ENCODE results near the gene PBX4.

Gene PBX4

DNA sequence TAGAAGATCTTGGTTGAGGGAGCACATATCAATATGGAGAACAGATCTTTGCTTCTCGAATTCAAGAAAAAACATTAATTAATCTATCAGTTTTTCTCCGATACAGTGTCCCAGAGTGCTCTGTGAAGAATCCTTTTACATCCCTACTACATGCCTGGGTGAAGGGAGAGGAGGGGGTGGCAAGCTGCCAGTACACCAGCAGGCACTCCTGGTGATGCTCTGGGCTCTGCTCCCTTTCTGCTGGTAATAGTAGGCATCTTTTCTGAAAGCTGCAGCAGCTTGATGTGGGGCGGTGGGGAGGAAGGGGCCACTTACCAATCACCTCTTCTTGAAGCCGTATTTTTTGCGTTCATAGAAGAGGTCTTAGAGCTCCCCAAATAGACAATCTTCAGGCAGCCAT lies 30.7 kb downstream of the PBX4 start:
- DNase-seq = no peak

DNA sequence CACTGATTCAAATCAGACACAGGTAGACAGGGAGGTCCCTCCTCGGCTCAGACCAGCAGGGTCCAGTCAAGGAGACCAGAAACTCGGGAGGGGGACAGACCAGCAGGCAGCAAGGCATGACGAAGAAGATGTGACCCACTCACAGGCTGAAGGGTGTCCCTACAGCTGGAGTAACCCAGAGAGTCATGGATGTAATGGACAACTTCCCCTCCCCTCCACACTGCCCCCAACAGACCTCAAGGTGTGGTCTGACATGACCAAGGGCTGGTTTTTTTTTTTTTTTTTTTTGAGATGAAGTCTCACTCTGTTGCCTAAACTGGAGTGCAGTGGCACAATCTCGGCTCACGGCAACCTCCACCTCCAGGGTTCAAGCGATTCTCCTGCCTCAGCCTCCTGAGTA lies 34.1 kb downstream of the PBX4 start:
- no peak for DNase-seq

DNA sequence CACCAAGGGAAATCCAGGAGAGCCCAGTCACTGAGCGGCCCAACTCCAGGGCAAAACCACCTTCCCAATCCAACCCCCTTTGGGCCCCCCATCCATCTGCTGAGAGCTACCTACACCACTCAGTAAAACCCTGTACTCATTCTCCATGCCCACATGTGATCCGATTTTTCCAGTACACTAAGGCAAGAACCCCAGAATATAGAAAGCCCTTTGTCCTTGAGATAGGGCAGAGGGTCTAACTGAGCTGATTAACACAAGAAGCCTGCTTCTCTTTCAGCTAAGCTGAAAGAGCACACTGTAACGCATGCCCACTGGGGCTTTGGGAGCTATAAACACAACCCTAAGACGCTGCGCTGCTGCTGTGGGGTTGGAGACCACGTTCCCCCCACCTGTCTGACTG lies 36.0 kb downstream of the PBX4 start:
- no peak for DNase-seq

DNA sequence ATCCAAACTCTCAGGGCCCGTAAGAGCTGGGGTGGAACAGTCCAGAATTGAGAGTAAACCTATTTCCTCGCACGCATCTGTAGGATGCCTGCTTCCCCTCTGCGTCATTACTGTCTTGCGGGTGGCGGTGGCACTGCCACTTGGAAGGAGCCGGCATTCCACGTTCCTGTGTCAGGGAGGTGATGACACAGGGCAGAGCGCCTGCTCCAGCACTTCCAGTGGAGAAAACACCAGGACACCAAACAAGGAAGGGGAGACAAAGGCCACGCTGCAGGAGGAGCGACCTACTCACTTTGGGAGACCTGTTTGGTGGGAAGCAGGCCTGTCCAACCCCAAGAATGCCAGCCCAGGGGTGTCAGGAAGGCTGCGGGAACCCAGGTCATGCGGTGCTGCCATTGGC lies 37.1 kb downstream of the PBX4 start:
- DNase-seq = no peak

DNA sequence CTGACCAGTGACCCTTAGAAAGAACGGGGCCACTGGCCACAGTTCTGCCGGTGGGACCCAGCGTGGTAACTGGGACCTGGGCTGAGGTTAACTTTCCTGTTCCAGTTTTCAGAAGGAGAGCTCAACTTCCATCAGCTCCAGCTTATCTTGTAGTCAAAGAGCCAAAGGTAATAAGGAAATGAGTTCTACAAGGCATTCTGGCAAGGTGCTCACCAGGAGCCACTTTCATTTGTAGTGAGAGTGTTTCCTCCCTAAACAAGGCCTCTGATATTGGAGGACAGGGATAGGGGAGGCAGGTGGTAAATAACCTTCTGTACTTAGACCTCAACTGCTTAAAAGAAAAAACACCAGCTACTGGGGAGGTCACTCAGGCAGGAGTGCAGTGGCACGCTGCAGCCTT lies 38.1 kb downstream of the PBX4 start:
- DNase-seq = no peak

DNA sequence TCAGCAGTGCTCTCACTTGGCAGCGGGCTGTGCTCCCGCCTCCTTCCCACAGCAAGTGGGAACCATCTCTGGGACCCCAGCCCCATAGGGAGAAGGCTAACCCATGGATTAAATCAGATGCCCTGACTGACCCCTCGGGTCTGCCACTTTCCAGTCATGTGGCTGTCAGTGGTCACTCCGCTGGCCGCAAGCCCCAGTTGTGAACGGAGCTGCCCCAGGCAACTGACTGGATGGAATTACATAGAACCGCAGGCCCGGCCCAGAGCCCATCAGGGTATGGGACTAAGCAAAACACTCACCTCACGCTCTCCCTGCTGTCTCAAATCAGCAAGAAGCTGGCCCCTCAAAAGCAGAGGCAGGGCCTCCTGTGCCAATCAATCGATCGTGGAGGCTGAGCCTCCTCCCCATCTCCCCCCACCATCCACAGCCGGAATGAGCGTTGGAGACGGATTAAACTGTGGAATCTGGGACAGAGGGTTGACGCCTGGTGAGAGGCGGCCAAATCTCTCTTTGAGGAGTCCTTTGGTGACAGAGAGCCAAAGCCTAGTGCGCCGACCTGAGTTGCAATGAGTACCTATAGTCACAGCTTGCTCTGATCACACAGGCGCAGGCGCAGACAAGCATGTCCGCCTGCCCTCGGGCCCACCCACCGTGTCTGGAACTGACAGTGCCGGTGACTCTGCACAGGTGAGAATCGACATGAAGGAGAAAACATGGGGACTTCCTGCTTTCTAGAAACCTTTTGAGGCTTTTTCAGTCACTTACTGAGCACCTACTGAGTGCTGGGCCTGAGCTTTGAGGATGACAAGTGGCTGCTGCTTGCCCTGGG lies 38.7 kb downstream of the PBX4 start:
- DNase-seq = no peak

DNA sequence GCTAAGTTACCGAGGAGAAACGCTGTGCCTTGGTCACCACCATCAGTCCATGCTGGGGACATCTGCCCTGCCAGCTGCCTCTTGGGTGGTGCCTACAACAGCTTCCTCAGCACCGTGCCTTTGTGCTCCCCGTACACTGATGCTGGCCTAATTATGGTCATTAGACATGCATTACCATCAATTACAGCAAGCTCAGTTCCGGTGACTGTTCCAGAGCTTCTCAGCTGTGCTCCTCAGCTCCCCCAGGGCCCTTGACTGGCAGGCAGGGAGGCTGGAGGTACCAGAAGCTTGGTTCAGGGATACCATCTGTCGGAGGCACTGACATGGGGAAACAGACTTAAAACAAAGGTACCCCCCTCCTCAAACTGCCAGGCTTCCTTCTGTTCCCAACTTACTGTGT lies 40.2 kb downstream of the PBX4 start:
- no peak for DNase-seq

DNA sequence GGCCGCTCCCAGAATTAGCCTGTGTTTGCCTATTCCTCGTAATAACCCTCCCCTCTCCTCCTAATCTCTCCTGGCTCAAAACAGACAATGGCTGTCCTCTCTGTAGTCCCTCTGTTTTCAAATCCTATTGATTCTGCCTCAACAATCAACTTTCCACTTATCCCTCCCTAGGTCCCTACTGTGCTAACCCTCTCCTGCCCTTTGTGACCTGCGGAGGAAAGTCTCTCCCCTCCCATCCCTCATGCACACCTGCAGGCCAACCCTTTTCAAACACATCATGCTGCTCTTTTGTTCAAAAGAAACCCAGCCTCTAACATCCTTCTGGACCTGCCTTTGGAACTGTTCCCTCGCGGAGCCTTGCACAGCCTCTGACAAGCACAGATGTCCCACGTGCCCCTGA lies 43.1 kb downstream of the PBX4 start:
- no peak for DNase-seq

DNA sequence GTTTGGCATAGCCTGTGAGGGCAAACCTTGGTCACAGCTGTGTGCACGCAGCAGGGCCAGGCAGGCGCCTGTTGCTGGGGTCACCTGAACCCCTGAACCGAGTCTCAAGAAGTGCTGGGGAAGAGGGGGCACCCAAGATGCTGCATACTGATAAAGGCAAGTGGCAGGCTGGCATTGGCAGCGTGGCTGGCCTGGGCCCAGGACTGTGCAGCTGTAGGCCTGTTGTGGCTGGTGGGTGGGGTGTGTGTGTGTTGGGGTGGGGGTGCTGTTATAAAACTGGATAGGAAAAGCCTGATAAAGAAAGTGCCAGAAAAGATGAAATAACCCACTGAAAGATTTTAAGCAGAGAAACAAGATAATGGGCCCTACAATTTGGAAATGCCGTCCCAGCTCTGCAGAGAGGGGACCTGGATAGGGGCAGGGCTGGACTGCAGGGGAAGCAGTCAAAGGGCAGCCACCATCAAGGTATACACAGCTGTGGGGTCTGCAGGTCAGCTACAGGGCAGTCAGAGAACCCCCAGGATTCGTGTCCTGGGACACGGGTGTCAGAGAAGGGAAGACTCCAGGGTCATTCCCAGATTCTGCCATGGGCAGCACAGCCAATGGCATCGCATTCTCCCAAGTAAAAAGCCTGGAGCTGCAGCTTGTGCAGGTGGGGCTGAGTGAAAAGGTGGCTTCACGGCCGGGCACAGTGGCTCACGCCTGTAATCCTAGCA lies 47.3 kb downstream of the PBX4 start:
- no peak for DNase-seq

DNA sequence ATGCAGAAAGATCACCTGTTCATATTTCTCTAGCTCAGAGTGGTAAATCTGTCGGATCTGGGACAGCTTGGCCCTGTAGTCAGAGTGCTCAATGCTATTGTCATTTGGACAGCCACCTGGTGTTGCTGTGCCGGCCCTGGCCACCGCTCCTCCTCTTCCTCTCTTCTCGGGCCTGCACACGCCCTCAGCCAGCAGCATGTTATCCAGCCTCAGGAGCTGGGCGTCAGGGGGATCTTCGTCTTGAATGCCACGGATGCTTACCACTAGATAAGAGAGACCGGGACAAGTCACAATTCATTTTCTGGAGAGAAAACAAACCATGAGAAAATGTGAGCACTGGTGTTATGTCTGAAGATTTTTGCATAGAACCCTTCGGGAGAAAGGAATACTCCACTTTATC lies 47.9 kb downstream of the PBX4 start:
- DNase-seq = no peak

DNA sequence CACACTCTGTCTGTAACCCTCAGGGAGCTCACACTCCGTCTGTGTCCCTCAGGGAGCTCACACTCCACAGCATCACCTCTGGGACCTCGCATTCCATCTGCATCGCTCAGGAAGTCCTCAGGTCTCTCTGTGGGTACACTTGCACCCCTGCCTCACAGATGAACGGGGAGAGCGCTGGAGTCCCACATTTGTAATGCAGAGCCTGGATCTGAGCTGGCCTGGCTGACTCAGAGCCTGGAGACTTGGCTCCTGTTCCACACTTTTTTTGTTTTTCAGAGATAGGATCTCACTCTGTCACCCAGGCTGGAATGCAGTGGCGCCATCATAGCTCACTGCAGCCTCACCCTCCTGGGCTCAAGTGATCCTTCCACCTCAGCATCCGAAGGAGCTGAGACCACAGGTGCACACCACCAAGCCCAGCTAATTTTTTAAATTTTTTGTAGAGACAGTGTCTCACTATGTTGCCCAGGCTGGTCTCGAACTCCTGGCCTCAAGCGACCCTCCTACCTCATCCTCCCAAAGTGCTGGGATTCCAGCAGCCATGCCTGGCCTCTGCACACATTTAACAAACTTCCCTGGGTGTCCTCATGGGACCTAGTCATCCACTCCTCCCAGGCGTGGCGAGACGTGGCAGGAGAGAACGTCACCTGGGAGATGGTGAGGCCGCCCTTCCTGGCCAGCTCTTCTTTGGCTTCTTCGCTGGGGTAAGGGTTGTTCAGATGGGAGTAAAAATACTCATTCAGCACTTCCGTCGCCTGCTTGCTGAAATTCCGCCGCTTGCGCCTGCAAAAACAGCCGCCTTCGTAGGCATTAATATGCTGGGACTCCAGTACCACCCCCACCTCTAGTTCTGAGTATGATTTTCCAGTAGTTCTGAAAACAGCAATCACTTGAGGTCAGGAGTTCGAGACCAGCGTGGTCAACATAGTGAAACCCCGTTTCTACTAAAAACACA lies 49.4 kb downstream of the PBX4 start:
- DNase-seq = no peak

DNA sequence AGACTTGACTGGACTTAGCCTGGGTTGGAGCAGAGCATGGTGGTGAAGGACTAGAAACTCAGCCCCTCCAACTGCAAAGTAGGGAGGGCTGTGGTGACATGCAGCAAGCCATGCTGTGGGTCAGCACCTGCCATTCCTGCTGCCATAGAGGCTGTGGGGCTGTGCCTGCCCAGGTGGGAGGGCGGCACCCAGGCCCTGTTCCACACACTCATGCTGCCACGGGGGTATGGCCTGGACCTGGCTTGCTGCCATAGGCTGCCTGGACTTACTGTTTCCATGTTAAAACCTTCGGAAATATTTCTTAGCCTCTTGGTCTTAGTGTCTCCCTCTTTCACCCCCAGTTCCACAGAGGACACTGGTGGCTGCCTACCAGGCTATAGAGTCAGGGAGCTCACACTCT lies 51.1 kb downstream of the PBX4 start:
- DNase-seq = no peak

DNA sequence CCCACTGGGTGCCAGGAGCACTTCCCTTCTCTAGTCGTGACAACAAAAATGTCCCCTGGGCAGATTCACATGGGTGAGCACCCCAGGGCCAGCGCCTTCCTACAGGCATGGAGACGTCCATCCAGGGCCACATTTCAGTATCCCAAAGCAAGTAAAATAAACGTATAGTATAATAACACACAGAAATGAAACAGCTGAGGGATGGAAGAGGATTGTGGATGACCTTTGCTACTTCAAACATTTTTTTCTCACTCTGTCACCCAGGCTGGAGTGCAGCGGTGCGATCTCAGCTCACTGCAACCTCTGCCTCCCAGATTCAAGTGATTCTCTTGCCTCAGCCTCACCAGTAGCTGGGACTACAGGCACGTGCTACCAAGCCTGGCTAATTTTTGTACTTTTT lies 52.2 kb downstream of the PBX4 start:
- no peak for DNase-seq

DNA sequence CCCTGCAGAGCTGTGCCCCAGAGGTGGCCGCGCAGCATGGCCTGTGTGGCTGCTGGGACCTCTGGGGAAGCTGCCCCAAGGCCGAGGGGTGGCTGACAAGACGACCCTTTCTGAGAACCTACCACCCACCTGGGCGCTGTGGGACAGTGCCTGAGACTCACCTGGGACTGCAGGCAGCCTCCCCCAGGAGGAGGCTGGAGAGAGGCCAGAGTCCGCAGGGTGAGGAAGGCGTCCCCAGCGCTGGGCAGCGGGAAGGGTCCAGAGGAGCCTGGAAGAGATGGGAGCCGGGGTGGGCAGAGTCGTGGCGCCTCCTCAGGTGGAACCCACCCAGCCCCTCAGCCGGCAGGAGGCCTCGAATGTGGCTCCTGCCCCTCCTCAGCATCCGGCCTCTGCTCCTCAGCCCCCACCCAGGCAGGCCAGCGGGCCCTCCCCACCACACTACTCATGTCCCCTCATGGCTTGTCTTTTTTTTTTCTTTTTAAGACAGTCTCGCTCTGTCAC lies 55.1 kb downstream of the PBX4 start:
- DNase-seq = no peak

DNA sequence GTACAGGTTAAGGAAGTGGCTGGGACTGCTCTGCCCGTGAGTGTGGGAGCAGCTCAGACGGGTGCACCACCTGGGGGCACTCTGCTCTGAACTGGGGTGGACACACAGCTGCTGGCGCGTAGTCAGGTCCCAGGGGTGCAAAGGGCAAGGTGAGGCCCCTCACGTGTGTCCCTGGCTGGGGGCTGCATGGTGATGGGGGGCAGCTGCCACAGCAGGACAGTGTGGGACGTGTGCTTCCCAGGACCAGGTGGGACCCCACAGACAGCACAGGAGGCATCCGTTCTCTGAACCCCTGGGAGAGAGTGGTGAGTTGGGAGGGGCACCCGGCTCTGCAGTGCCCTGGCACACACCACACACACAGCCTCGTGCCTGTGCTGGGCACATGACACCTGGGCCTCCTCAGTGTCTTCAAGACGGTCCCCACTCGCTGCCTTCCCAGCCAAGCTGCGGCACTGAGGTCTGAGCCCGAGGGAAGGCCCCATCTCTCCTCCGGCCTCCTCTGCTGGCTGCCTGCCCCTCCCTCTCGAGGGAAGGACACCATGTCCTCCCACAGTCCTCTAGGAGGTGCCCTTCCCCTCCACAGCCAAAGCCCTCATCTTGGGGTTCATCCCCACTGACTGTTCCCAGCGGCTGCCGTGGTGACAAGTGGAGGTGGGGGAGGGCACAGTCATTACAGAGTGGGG lies 55.7 kb downstream of the PBX4 start:
- peak; percentile 66 for DNase-seq

DNA sequence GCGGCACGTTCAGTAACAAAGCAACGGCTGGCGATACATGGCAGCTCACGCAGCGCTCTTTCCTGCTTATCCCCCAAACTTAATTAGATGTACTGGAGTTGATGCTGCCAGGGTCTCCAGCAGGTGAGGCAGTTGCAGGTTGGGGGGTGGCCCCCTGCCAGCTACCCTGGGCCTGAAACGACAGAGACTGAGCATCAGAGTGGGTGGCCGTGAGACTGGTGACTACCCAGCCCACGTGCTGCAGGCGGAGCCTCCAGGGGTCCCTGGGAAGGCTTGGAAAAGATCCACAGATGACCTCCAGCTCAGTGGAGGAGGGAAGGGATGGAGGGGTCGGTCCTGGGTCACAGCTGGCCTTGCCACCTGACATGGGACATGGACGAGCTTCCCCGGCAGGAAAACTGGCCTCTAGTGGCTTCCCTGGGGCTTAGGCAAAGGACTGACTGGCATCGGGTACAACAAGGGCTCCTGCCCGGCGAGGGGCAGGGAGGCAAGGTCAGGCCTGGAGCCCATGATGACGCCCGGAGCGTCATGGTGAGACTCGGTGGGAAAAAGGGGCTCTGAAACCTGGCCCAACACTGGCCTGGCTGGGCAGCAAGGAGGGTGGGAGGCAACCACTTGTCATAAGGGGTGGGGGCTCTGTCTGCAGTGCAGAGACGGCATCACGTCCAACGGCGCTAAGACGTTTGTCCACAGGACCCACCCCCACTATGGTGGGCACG lies 56.4 kb downstream of the PBX4 start:
- no peak for DNase-seq

DNA sequence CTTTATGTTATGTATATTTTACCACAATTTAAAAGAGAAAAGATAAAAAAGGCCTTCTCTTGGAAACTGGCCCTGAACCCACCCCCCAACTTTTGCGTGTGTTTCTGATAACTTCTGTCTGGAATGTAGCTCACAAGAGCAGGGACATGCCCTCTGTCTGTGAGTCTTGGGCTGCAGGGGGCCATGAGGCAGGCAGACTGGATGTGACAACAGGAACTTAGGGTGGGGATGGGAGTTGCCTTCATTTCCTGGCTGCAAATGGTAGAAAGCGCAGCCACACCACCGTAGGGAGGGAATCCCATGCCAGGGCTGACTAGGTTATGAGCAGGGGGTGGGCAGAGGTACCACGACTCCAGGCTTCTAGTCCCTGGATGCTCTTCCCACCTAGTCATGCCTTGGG lies 58.6 kb downstream of the PBX4 start:
- peak; percentile 51 for DNase-seq

DNA sequence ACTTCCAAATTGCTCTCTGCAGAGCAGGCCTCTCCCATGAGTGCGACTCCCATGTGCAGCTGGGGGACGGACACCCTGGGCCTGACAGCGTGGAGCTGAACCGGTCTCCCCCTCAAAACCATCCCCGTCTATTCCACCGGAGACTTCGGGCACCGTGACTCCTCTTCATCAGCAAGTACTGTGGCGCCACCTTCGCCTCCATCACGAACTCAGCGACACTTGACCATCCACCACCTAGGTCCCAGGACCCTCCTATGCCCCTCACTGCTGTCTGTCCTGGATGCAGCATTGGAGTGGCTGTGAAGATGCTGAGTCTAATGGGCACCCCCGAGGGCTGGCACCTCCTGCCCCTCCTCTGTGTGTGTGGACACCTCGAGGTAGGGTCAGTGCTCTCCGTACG lies 59.9 kb downstream of the PBX4 start:
- no peak for DNase-seq

DNA sequence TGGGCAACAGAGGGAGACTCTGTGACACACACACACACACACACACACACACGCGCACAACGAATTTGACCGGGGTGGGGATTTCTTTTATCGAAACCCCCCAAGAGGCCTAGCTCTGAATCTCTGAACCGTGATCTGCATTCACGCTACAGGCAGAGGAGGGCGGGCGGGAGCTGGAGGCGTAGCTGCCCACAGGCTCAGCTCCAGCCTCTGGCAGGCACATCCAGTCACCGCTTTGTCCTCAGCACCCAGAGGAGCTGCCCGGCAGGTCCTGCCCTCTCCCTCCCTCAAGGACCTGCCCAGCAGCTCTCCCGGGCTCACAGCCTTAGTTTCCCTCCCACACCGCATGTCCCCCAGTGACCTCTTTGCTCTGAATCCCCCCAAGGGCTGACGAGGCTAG lies 60.4 kb downstream of the PBX4 start:
- DNase-seq = no peak

DNA sequence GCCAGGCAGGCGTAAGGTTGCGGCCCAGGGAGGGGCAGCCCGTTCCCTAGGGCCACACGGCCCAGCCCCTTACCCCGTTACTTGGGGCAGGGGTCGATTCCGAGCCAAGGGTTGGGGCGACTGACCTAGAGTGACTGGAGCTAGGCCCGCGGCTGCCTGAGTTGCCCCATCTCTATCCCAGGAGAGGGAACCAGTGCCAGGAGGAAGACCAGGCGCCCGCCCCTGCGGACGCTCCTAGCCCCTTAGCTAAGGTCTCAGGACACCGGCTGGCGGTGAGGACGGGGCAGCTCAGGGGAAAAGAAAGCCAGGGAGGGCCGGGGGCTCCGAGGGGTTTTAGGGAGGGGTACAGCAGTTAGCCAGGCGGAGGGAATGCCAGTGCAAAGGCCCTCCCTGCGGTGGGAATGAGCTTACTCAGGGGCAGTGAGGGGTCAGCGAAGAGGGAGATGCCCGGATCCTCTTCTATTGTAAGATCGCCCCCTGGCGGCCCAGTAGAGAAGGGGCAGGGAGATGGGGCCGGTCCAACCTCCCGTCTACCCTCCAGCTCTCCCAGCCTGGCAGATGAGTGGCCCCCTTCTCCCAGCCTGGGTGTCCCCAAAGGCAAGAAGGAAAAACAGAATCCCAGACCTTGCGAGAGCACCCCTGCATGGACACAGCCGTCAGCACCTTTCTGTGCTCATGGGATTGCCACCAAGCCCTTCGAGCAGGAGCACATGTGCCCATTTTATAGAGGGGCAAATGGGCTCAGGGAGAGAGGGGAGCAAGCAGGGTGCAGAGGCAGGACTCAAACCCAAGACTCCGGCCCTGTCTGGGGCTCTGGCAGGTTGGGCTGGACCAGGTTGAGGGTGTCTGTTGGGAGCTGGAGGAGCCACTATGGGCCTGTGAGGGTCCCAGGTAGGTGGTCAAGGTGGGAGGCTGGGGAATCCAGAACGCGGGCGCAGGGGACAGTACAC lies 64.1 kb downstream of the PBX4 start:
- peak; percentile 74 for DNase-seq

DNA sequence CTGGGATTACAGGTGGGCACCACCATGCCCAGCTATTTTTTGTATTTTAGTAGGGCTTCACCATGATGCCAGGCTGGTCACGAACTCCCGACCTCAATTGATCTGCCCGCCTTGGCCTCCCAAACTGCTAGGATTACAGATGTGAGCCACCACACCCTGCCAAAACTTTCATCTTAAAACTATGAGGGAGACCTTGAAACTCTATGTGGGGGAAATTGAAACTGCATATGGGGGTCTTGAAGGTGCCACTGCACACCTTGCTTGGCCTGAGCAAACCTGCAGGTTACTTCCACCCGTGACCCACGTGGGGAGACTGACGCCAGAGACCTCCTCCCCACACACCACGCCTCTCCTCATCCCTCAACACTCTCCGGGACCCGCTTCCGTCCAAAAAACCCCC lies 64.8 kb downstream of the PBX4 start:
- DNase-seq = no peak
